Psoas muscle (tissue), 8 donors: ENCODE results near the gene SOD3. TPM values are rescaled to one million over a fixed set of nuclear protein-coding genes. Genes with fewer than 3 reads are reported as not detected.

ENCODE experiments used
- ATAC-seq, 4 donors: fragments of 200-7000 bp; cut with Tn5 transposase; one replicate each; pipeline ENCODE4 v1.9.1; 2020; ENCODE audit warnings: moderate library complexity in 3 of 4, mild to moderate bottlenecking in 2 of 4
- DNase-seq, 2 donors: peaks; one replicate each; pipeline ENCODE4 v3.0.0-alpha.2; 2020
- H3K27ac ChIP-seq: fragments of 200-600 bp; one replicate; pipeline ENCODE4 v1.8.0; 2022
- H3K27me3 ChIP-seq, 3 donors: fragments of 200-600 bp in 1 of 3; one replicate each; pipeline versions ENCODE4 v1.6.1 to v1.8.0; 2013 to 2022; ENCODE audit warnings: low read length in 2 of 3, mild to moderate bottlenecking in 2 of 3, moderate library complexity in 1 of 3; ENCODE audit not compliant: insufficient read depth in 3 of 3
- H3K36me3 ChIP-seq, 2 donors: fragments of 200-600 bp in 1 of 2; one replicate each; pipeline versions ENCODE4 v1.6.1 to v1.8.0; 2013 to 2022; ENCODE audit warnings: low read depth in 1 of 2, mild to moderate bottlenecking in 1 of 2, moderate library complexity in 1 of 2; ENCODE audit not compliant: insufficient read depth in 1 of 2
- H3K4me1 ChIP-seq: fragments of 200-600 bp; one replicate; pipeline ENCODE4 v1.8.0; 2022
- H3K4me3 ChIP-seq: fragments of 200-600 bp; one replicate; pipeline ENCODE4 v1.8.0; 2022; ENCODE audit warnings: mild to moderate bottlenecking
- H3K9me3 ChIP-seq: fragments of 200-600 bp; one replicate; pipeline ENCODE4 v1.8.0; 2022
- WGBS, 3 donors: extraction: QIAGEN DNeasy Blood & Tissue Kit; methylation state at CpG; one replicate each; pipeline versions ENCODE4 v1.1.6 to v1.1.7; 2013; 5-methylcytosine and 5-hydroxymethylcytosine counted together
- intact Hi-C, 2 donors: fragments of 100-400 bp; cut with DNase I; formaldehyde crosslinking; loops; one replicate each; pipeline versions ENCODE4 v1.11.0 to v1.14.2; 2022
- polyA plus RNA-seq, 3 donors: library from polyadenylated mRNA; stranded (reverse); fragments of 200-250 nt; gene quantifications; one replicate each; pipeline ENCODE4 v1.2.3, GENCODE V29; 2013
- total RNA-seq, 4 donors: library from RNA; stranded (reverse); fragmentation: NEBNext Ultra II Directional in 2 of 4; extraction: Animal tissue kit (Norgen Biotek cat#: 25700) in 2 of 4; gene quantifications; one replicate each; pipeline versions ENCODE4 v1.2.1 to v1.2.4, GENCODE V29; 2021 to 2023
- TF ChIP-seq, protein P1 (sequence below): fragments of 200-600 bp; IDR thresholded peaks from one replicate; pipeline ENCODE4 v1.8.0; 2022; ENCODE audit warnings: antibody characterized with exemption
- donor health status: healthy with polysubstance abuse.
- donor health status: DM: no; HTN: no; CAD: no; lungs with moderate emphysema.
- donor health status: Bipolar disorder and iron deficiency.
- donor health status: healthy.
- donor health status: DM: yes; HTN: yes; CAD: no.
- donor health status: DM: no; HTN: no; CAD: no.
- donor health status: DM: no; HTN: no; CAD: no.
- donor health status: DM: yes; HTN: yes; CAD: no.

SOD3 gene
- total and polyA plus RNA-seq, 7 donors: 1.5 to 15.6 (median 5.3) TPM

GRCh38 chr4:24849756-24850155 lies 54.4 kb downstream of the SOD3 start:
- no peaks in the 10 kb centered on the region for H3K27me3 ChIP-seq
- no peak overlapping the region for H3K27ac ChIP-seq
- H3K4me3 ChIP-seq: no peak overlapping the region
- intact Hi-C loops: no loop called here
- no peaks in the 10 kb centered on the region for H3K36me3 ChIP-seq
- H3K4me1 ChIP-seq: peaks cover 11% of the 10 kb centered on the region
- TF ChIP-seq, protein P1, sequence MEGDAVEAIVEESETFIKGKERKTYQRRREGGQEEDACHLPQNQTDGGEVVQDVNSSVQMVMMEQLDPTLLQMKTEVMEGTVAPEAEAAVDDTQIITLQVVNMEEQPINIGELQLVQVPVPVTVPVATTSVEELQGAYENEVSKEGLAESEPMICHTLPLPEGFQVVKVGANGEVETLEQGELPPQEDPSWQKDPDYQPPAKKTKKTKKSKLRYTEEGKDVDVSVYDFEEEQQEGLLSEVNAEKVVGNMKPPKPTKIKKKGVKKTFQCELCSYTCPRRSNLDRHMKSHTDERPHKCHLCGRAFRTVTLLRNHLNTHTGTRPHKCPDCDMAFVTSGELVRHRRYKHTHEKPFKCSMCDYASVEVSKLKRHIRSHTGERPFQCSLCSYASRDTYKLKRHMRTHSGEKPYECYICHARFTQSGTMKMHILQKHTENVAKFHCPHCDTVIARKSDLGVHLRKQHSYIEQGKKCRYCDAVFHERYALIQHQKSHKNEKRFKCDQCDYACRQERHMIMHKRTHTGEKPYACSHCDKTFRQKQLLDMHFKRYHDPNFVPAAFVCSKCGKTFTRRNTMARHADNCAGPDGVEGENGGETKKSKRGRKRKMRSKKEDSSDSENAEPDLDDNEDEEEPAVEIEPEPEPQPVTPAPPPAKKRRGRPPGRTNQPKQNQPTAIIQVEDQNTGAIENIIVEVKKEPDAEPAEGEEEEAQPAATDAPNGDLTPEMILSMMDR: no peak
- H3K9me3 ChIP-seq: no peaks in the 10 kb centered on the region
- ATAC-seq (no peak), DNase-seq (no peak)
- WGBS, 3 donors: 89 to 95% (median 93%) methylated on average over 2 of the region's 2 CpGs

Other genes starting within 250 kb of the SOD3 start
- gene DHX15, start 211.0 kb upstream of the SOD3 start, total RNA-seq: 10 to 100 TPM; 35.2 to 69.7 (median 51.8) TPM
- gene DHX15, start 211.0 kb upstream of the SOD3 start, polyA plus RNA-seq: 10 to 100 TPM; 28.3 to 54.4 (median 37.1) TPM
- 10 to 100 TPM in 2 of 4 donors, 1 to 10 TPM in 2; 7.8 to 10.8 (median 9.3) TPM for gene CCDC149, start 117.5 kb downstream of the SOD3 start, total RNA-seq
- gene CCDC149, start 117.5 kb downstream of the SOD3 start, polyA plus RNA-seq: 1 to 10 TPM; 2.1 to 7.5 (median 5.3) TPM
- 1 to 10 TPM in 1 of 4 donors, under 1 TPM in 3; 0.32 to 1.0 (median 0.67) TPM for gene LGI2, start 235.4 kb downstream of the SOD3 start, total RNA-seq
- under 1 TPM; 0.08 to 0.18 (median 0.10) TPM for gene LGI2, start 235.4 kb downstream of the SOD3 start, polyA plus RNA-seq